NK-92 (cell line): ENCODE results near the gene EFHD1.

Experiments used
- DNase-seq: peaks from one replicate; lab custom pipeline; 2025; ENCODE audit not compliant: unreplicated experiment; lab: John Stamatoyannopoulos, UW

Gene EFHD1

GRCh38 chr2:232633413-232634205 is at the start of gene EFHD1:
TSS of gene EFHD1 (plus strand) at chr2:232633604. CDS start at chr2:232633705, 101 bp downstream.
- no peak for DNase-seq

GRCh38 chr2:232584238-232584637 is 49.2 kb upstream of the EFHD1 start:
- no peak for DNase-seq

- DNase-seq, result no peak
Measured at GRCh38 chr2:232586943-232587505, 46.4 kb upstream of the EFHD1 start.

- DNase-seq, result no peak
Measured at GRCh38 chr2:232587512-232587911, 45.9 kb upstream of the EFHD1 start.

GRCh38 chr2:232588031-232588430 is 45.4 kb upstream of the EFHD1 start:
- DNase-seq, result no peak

GRCh38 chr2:232588680-232589585 is 44.5 kb upstream of the EFHD1 start:
- DNase-seq, result no peak

GRCh38 chr2:232592772-232593395 is 40.5 kb upstream of the EFHD1 start:
- DNase-seq, result no peak

- no peak for DNase-seq
Measured at GRCh38 chr2:232593982-232594381, 39.4 kb upstream of the EFHD1 start.

GRCh38 chr2:232597362-232598079 is 35.9 kb upstream of the EFHD1 start:
- no peak for DNase-seq

GRCh38 chr2:232598293-232598692 is 35.1 kb upstream of the EFHD1 start:
- DNase-seq, result no peak

- DNase-seq, result no peak
Measured at GRCh38 chr2:232600053-232600773, 33.2 kb upstream of the EFHD1 start.

GRCh38 chr2:232603283-232603682 is 30.1 kb upstream of the EFHD1 start:
- no peak for DNase-seq

- DNase-seq, result no peak
Measured at GRCh38 chr2:232604535-232604934, 28.9 kb upstream of the EFHD1 start.

- no peak for DNase-seq
Measured at GRCh38 chr2:232607011-232607410, 26.4 kb upstream of the EFHD1 start.

GRCh38 chr2:232609607-232610006 is 23.8 kb upstream of the EFHD1 start:
- DNase-seq, result no peak

GRCh38 chr2:232610081-232610480 is 23.3 kb upstream of the EFHD1 start:
- DNase-seq, result no peak

- DNase-seq, result no peak
Measured at GRCh38 chr2:232611061-232611460, 22.3 kb upstream of the EFHD1 start.

GRCh38 chr2:232611559-232612218 is 21.7 kb upstream of the EFHD1 start:
- DNase-seq, result no peak

- no peak for DNase-seq
Measured at GRCh38 chr2:232613538-232614134, 19.8 kb upstream of the EFHD1 start.
